Panc1 (cell line): ENCODE results near the gene PGBD5. TPM values are rescaled to one million over a fixed set of nuclear protein-coding genes. Genes with fewer than 3 reads are reported as not detected.

Experiments
- ATAC-seq: fragments of 200-7000 bp; cut with Tn5 transposase; 2 replicates; pipeline ENCODE4 v1.9.1; 2020; ENCODE audit warnings: mild to moderate bottlenecking, moderate library complexity
- BruUV-seq: library from RNA; stranded (reverse); fragments of 400-500 nt; replicated peaks from 2 replicates; lab custom pipeline; 2021; lab: Mats Ljungman, UMichigan
- CTCF ChIA-PET: fragments of 300-600 bp; sonication (Branson Sonifier 250); formaldehyde crosslinking; loops from one replicate; lab custom pipeline; 2022; ENCODE audit warnings: antibody characterized with exemption; lab: Charles Lee
- POLR2A ChIA-PET: fragments of 300-600 bp; sonication (Branson Sonifier 250); formaldehyde crosslinking; loops from one replicate; lab custom pipeline; 2022; ENCODE audit warnings: antibody characterized with exemption; lab: Charles Lee
- DNase-seq: peaks from one replicate; pipeline ENCODE4 v3.0.0-alpha.2; 2010; ENCODE audit warnings: low read depth, low spot score
- H3K27ac ChIP-seq: 2 replicates; pipeline ENCODE4 v1.5.1; 2011; ENCODE audit warnings: mild to moderate bottlenecking, low read length, inconsistent platforms
- H3K27me3 ChIP-seq: fragments of 200-500 bp; sonication (Bioruptor generic); 2 replicates; pipeline ENCODE4 v1.6.0; 2014; ENCODE audit warnings: low read length, inconsistent platforms; ENCODE audit not compliant: control insufficient read depth, insufficient read depth
- H3K36me3 ChIP-seq: fragments of 200-500 bp; sonication (Bioruptor generic); 2 replicates; pipeline ENCODE4 v1.5.1; 2014; ENCODE audit warnings: inconsistent platforms, mild to moderate bottlenecking, low read length, moderate library complexity; ENCODE audit not compliant: control insufficient read depth, insufficient read depth
- H3K4me1 ChIP-seq: 2 replicates; pipeline ENCODE4 v1.5.1; 2011; ENCODE audit warnings: inconsistent platforms, mild to moderate bottlenecking, low read length, moderate library complexity; ENCODE audit not compliant: control insufficient read depth, insufficient read depth
- H3K4me3 ChIP-seq, 2 experiments: 2 replicates each; pipeline ENCODE4 v1.5.1; 2011 to 2012; ENCODE audit warnings: low read depth in 2 of 2, low read length in 2 of 2, mild to moderate bottlenecking in 2 of 2, inconsistent platforms in 1 of 2, moderate library complexity in 1 of 2
- H3K9me3 ChIP-seq: fragments of 200-500 bp; sonication (Bioruptor generic); 2 replicates; pipeline ENCODE4 v1.5.1; 2014; ENCODE audit warnings: low read depth, mild to moderate bottlenecking, inconsistent platforms, low read length, moderate library complexity; ENCODE audit not compliant: control insufficient read depth, insufficient read depth
- POLR2AphosphoS5 ChIP-seq: IDR thresholded peaks from 2 replicates; pipeline ENCODE4 v1.6.1; 2012; ENCODE audit warnings: mild to moderate bottlenecking, low read depth, low read length, moderate library complexity
- SIN3A ChIP-seq: IDR thresholded peaks from 2 replicates; pipeline ENCODE4 v1.6.1; 2012; ENCODE audit warnings: low read depth, mild to moderate bottlenecking, low read length, moderate library complexity, borderline replicate concordance; ENCODE audit not compliant: insufficient read depth
- TCF7L2 ChIP-seq: IDR thresholded peaks from 2 replicates; pipeline ENCODE4 v1.6.1; 2011; ENCODE audit warnings: mild to moderate bottlenecking, low read depth, low read length, inconsistent platforms
- in situ Hi-C: cut with HindIII; loops from 2 replicates; pipeline ENCODE4 v1.10.0; 2016; ENCODE audit warnings: low sequenced_read_pairs, low pct_unique_long_range_greater_than_20kb
- intact Hi-C: fragments of 100-400 bp; cut with micrococcal nuclease; formaldehyde crosslinking; loops from one replicate; pipeline ENCODE4 v1.10.0; 2022; ENCODE audit not compliant: unreplicated experiment
- total RNA-seq: library from RNA; stranded (reverse); gene quantifications from one replicate; pipeline ENCODE4 v1.2.1, GENCODE V29; 2021; ENCODE audit not compliant: unreplicated experiment
- TF ChIP-seq, protein P1 (sequence below), 2 experiments: IDR thresholded peaks; 2 replicates each; pipeline ENCODE4 v1.6.1; 2011 to 2012; ENCODE audit warnings: low read depth in 2 of 2, control low read depth in 1 of 2, low read length in 1 of 2, mild to moderate bottlenecking in 1 of 2, moderate library complexity in 1 of 2; ENCODE audit not compliant: insufficient read depth in 1 of 2
- TF ChIP-seq, protein P2 (sequence below): fragments of 450-650 bp; IDR thresholded peaks from 2 replicates; pipeline ENCODE4 v1.5.1; 2017; ENCODE audit warnings: mild to moderate bottlenecking

PGBD5 gene
- total RNA-seq, 1 experiment from 2014 or later = 0.05 TPM

GRCh38 chr1:230291731-230292620, 134.2 kb downstream of the PGBD5 start:
- no peak overlapping the region for H3K4me3 ChIP-seq
- CTCF ChIA-PET = no interaction called here
- no TSS peak for BruUV-seq
- DNase-seq = no peak
- H3K36me3 ChIP-seq = no peaks in the 10 kb centered on the region
- in situ Hi-C loops (no loop called here), intact Hi-C loops (no loop called here)
- TF ChIP-seq POLR2AphosphoS5 (no peak), TCF7L2 (no peak), SIN3A (no peak)
- TF ChIP-seq, protein P1, sequence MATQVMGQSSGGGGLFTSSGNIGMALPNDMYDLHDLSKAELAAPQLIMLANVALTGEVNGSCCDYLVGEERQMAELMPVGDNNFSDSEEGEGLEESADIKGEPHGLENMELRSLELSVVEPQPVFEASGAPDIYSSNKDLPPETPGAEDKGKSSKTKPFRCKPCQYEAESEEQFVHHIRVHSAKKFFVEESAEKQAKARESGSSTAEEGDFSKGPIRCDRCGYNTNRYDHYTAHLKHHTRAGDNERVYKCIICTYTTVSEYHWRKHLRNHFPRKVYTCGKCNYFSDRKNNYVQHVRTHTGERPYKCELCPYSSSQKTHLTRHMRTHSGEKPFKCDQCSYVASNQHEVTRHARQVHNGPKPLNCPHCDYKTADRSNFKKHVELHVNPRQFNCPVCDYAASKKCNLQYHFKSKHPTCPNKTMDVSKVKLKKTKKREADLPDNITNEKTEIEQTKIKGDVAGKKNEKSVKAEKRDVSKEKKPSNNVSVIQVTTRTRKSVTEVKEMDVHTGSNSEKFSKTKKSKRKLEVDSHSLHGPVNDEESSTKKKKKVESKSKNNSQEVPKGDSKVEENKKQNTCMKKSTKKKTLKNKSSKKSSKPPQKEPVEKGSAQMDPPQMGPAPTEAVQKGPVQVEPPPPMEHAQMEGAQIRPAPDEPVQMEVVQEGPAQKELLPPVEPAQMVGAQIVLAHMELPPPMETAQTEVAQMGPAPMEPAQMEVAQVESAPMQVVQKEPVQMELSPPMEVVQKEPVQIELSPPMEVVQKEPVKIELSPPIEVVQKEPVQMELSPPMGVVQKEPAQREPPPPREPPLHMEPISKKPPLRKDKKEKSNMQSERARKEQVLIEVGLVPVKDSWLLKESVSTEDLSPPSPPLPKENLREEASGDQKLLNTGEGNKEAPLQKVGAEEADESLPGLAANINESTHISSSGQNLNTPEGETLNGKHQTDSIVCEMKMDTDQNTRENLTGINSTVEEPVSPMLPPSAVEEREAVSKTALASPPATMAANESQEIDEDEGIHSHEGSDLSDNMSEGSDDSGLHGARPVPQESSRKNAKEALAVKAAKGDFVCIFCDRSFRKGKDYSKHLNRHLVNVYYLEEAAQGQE (IDR thresholded peaks at IDR 0.05; ENCODE audit: insufficient read depth in 1 of 2, low read depth in 2 of 2, low read length in 1 of 2) = no peak
- TF ChIP-seq, protein P2, sequence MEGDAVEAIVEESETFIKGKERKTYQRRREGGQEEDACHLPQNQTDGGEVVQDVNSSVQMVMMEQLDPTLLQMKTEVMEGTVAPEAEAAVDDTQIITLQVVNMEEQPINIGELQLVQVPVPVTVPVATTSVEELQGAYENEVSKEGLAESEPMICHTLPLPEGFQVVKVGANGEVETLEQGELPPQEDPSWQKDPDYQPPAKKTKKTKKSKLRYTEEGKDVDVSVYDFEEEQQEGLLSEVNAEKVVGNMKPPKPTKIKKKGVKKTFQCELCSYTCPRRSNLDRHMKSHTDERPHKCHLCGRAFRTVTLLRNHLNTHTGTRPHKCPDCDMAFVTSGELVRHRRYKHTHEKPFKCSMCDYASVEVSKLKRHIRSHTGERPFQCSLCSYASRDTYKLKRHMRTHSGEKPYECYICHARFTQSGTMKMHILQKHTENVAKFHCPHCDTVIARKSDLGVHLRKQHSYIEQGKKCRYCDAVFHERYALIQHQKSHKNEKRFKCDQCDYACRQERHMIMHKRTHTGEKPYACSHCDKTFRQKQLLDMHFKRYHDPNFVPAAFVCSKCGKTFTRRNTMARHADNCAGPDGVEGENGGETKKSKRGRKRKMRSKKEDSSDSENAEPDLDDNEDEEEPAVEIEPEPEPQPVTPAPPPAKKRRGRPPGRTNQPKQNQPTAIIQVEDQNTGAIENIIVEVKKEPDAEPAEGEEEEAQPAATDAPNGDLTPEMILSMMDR = no peak
- no peaks in the 10 kb centered on the region for H3K9me3 ChIP-seq
- POLR2A ChIA-PET = no interaction called here
- no peak for ATAC-seq
- H3K27me3 ChIP-seq = no peaks in the 10 kb centered on the region
- H3K4me1 ChIP-seq = no peaks in the 10 kb centered on the region
- no peak overlapping the region for H3K27ac ChIP-seq

- Histone ChIP-seq H3K27ac (no peak overlapping the region), H3K9me3 (no peaks in the 10 kb centered on the region), H3K27me3 (no peaks in the 10 kb centered on the region), H3K4me1 (no peaks in the 10 kb centered on the region), H3K36me3 (no peaks in the 10 kb centered on the region), H3K4me3 (no peak overlapping the region)
- no peak for ATAC-seq
- no TSS peak for BruUV-seq
- ChIA-PET CTCF (no interaction called here), POLR2A (no interaction called here)
- no peak for DNase-seq
- intact Hi-C loops = no loop called here
- TF ChIP-seq TCF7L2 (no peak), SIN3A (no peak), POLR2AphosphoS5 (no peak)
- TF ChIP-seq, protein P1 (IDR thresholded peaks at IDR 0.05; ENCODE audit: insufficient read depth in 1 of 2, low read depth in 2 of 2, low read length in 1 of 2) = no peak
- TF ChIP-seq, protein P2 = no peak
- in situ Hi-C loops = no loop called here
These were observed 136.8 kb downstream of the PGBD5 start for GRCh38 chr1:230289350-230289644.
